ENCODE data around the gene ARNT2.

ARNT2 gene

GRCh38 chr15:80580536-80581260 is 176.5 kb downstream of the ARNT2 start:
- DNase-seq: no peak

GRCh38 chr15:80581976-80582375 is 177.8 kb downstream of the ARNT2 start:
- DNase-seq: no peak

GRCh38 chr15:80582816-80583423 is 178.7 kb downstream of the ARNT2 start:
- DNase-seq: no peak

- no peak for DNase-seq
Observed at GRCh38 chr15:80584561-80584964, 180.4 kb downstream of the ARNT2 start.

GRCh38 chr15:80584973-80585525 is 180.9 kb downstream of the ARNT2 start:
- peak; percentile 4 for DNase-seq

GRCh38 chr15:80585544-80586018 is 181.4 kb downstream of the ARNT2 start:
- no peak for DNase-seq

- DNase-seq: no peak
Observed at GRCh38 chr15:80586161-80586560, 182.0 kb downstream of the ARNT2 start.

- DNase-seq: no peak
Observed at GRCh38 chr15:80587007-80587406, 182.8 kb downstream of the ARNT2 start.

- DNase-seq: no peak
Observed at GRCh38 chr15:80587816-80588456, 183.8 kb downstream of the ARNT2 start.

GRCh38 chr15:80588801-80589200 is 184.6 kb downstream of the ARNT2 start:
- no peak for DNase-seq

GRCh38 chr15:80590761-80591355 is 186.7 kb downstream of the ARNT2 start:
- no peak for DNase-seq

GRCh38 chr15:80591471-80591870 is 187.3 kb downstream of the ARNT2 start:
- DNase-seq: no peak

- DNase-seq: no peak
Observed at GRCh38 chr15:80591938-80592825, 188.0 kb downstream of the ARNT2 start.

GRCh38 chr15:80593486-80594030 is 189.4 kb downstream of the ARNT2 start:
- no peak for DNase-seq

GRCh38 chr15:80594091-80594889 is 190.1 kb downstream of the ARNT2 start:
- no peak for DNase-seq

- DNase-seq: no peak
Observed at GRCh38 chr15:80595396-80595795, 191.2 kb downstream of the ARNT2 start.

- no peak for DNase-seq
Observed at GRCh38 chr15:80596521-80596976, 192.4 kb downstream of the ARNT2 start.

- DNase-seq: no peak
Observed at GRCh38 chr15:80597076-80597475, 192.9 kb downstream of the ARNT2 start.

GRCh38 chr15:80599359-80599758 is 195.2 kb downstream of the ARNT2 start:
- DNase-seq: no peak

GRCh38 chr15:80600626-80601025 is 196.4 kb downstream of the ARNT2 start:
- DNase-seq: no peak

- DNase-seq: no peak
Observed at GRCh38 chr15:80601256-80601655, 197.1 kb downstream of the ARNT2 start.

All from activated CD4-positive, alpha-beta T cell treated with anti-CD3 and anti-CD28 coated beads, Interleukin-2, amount 50 U/mL, for 16 hours (primary cell).